Mucosa of descending colon (tissue), 3 donors: ENCODE measurements around the gene OCA2. TPM values are rescaled to one million over a fixed set of nuclear protein-coding genes. Genes with fewer than 3 reads are reported as not detected.

Experiments used
- ATAC-seq: fragments of 200-7000 bp; cut with Tn5 transposase; one replicate; pipeline ENCODE4 v1.9.1; 2020; ENCODE audit warnings: mild to moderate bottlenecking, moderate library complexity
- DNase-seq, 3 donors: peaks; one replicate each; pipeline ENCODE4 v3.0.0-alpha.2; 2020
- H3K36me3 ChIP-seq: fragments of 200-600 bp; one replicate; pipeline ENCODE4 v1.8.0; 2021; ENCODE audit warnings: low read depth, mild to moderate bottlenecking
- H3K4me1 ChIP-seq: fragments of 200-600 bp; one replicate; pipeline ENCODE4 v1.8.0; 2021; ENCODE audit warnings: low read depth, mild to moderate bottlenecking
- H3K4me3 ChIP-seq: fragments of 200-600 bp; one replicate; pipeline ENCODE4 v1.8.0; 2021; ENCODE audit warnings: mild to moderate bottlenecking
- H3K9me3 ChIP-seq: fragments of 200-600 bp; one replicate; pipeline ENCODE4 v1.8.0; 2021; ENCODE audit warnings: mild to moderate bottlenecking
- intact Hi-C, 2 donors: fragments of 100-400 bp; cut with DNase I in 1 of 2; cut with micrococcal nuclease in 1 of 2; formaldehyde crosslinking; loops; one replicate each; pipeline versions ENCODE4 v1.11.0 to v1.11.1; 2022; cut with DNase I, micrococcal nuclease
- total RNA-seq, 3 donors: library from RNA; stranded (reverse); fragmentation: NEBNext Ultra II Directional in 2 of 3; extraction: Animal tissue kit (Norgen Biotek cat#: 25700) in 2 of 3; gene quantifications; one replicate each; pipeline versions ENCODE4 v1.2.1 to v1.2.4, GENCODE V29; 2021 to 2023
- TF ChIP-seq, protein P1 (sequence below): fragments of 200-600 bp; IDR thresholded peaks from one replicate; pipeline ENCODE4 v1.8.0; 2022; ENCODE audit warnings: antibody characterized with exemption, mild to moderate bottlenecking
- donor health status: DM: no; HTN: no; CAD: no; lungs with moderate emphysema.
- donor health status: DM: no; HTN: no; CAD: no.
- donor health status: DM: no; HTN: yes; CAD: no.

Gene OCA2
- total RNA-seq, 3 donors from 2014 or later = 0.22 to 0.32 TPM; not detected in 1

GRCh38 chr15:28003302-28004037 is 95.6 kb downstream of the OCA2 start:
- ATAC-seq = no peak
- intact Hi-C loops = no loop called here

GRCh38 chr15:28002867-28003266 is 96.2 kb downstream of the OCA2 start:
- Histone ChIP-seq H3K4me1 (no peaks in the 10 kb centered on the region), H3K4me3 (no peak overlapping the region), H3K9me3 (no peaks in the 10 kb centered on the region), H3K36me3 (no peaks in the 10 kb centered on the region)
- intact Hi-C loops = no loop called here
- no peak for DNase-seq
- no peak for ATAC-seq
- TF ChIP-seq, protein P1, sequence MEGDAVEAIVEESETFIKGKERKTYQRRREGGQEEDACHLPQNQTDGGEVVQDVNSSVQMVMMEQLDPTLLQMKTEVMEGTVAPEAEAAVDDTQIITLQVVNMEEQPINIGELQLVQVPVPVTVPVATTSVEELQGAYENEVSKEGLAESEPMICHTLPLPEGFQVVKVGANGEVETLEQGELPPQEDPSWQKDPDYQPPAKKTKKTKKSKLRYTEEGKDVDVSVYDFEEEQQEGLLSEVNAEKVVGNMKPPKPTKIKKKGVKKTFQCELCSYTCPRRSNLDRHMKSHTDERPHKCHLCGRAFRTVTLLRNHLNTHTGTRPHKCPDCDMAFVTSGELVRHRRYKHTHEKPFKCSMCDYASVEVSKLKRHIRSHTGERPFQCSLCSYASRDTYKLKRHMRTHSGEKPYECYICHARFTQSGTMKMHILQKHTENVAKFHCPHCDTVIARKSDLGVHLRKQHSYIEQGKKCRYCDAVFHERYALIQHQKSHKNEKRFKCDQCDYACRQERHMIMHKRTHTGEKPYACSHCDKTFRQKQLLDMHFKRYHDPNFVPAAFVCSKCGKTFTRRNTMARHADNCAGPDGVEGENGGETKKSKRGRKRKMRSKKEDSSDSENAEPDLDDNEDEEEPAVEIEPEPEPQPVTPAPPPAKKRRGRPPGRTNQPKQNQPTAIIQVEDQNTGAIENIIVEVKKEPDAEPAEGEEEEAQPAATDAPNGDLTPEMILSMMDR = no peak

More at GRCh38 chr15:28003302-28004037, 95.6 kb downstream of the OCA2 start:
- no peak for DNase-seq
- Histone ChIP-seq H3K4me3 (no peak overlapping the region), H3K4me1 (no peaks in the 10 kb centered on the region), H3K36me3 (no peaks in the 10 kb centered on the region), H3K9me3 (no peaks in the 10 kb centered on the region)
- TF ChIP-seq, protein P1 = no peak

DNA sequence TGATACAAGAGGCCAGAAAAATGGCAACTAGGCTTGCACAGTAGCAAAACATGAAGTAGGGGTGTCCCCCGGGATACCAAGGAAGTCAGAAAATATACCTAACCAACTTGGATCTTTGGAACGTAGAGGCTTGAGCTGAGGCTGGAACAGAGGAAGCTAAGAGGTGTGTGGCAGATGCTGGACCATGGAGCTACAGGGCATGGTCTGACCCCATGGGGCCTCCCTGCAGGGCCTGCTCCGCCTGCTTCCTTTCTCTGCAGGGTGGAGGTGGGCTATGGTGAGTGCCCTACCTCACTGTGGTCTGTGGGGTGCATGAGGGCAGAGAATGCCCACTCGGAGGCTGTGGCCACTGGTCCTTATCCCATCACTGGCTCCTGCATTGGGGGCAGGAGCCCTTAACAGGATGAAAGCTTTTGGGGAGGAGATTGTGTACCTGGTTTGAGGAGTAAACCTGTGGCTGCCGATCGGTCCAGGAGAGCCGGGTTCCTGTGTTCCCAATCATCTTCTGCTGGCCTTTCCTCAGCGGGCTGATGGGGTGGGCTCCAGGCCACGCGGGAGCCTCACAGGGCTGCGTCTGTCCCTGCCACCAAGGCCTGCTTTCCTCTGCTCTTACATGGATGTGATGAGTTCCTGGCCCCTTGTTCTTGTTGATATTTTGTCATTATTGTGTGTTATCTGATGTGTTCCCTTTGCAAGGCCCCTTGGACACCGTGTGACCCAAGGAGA is 96.8 kb downstream of the OCA2 start:
- ATAC-seq (no peak), DNase-seq (no peak)
- TF ChIP-seq, protein P1 = no peak
- Histone ChIP-seq H3K4me3 (no peak overlapping the region), H3K9me3 (no peaks in the 10 kb centered on the region), H3K36me3 (no peaks in the 10 kb centered on the region), H3K4me1 (no peaks in the 10 kb centered on the region)
- intact Hi-C loops = no loop called here

DNA sequence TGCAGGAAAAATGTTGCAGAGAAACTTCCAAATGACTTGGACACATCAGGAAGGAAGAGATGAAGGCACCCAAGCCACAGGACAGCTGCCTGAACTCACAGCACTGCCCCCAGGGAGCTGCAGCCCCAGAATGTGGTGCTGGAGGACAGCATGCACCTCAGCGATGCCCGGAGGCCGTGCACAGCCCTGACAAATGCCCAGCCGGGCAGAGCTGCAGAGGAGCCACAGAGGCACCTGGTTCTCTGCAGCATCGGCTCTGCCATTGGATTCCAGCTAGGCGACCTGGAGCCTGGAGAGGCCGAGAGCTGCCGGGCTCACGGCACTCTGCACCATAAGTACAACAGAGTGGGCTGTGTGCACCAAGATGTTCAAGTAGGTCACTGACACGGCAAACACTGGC is 97.5 kb downstream of the OCA2 start:
- DNase-seq (no peak), ATAC-seq (no peak)
- Histone ChIP-seq H3K9me3 (no peaks in the 10 kb centered on the region), H3K4me1 (no peaks in the 10 kb centered on the region), H3K4me3 (no peak overlapping the region), H3K36me3 (no peaks in the 10 kb centered on the region)
- TF ChIP-seq, protein P1 = no peak
- intact Hi-C loops = no loop called here

DNA sequence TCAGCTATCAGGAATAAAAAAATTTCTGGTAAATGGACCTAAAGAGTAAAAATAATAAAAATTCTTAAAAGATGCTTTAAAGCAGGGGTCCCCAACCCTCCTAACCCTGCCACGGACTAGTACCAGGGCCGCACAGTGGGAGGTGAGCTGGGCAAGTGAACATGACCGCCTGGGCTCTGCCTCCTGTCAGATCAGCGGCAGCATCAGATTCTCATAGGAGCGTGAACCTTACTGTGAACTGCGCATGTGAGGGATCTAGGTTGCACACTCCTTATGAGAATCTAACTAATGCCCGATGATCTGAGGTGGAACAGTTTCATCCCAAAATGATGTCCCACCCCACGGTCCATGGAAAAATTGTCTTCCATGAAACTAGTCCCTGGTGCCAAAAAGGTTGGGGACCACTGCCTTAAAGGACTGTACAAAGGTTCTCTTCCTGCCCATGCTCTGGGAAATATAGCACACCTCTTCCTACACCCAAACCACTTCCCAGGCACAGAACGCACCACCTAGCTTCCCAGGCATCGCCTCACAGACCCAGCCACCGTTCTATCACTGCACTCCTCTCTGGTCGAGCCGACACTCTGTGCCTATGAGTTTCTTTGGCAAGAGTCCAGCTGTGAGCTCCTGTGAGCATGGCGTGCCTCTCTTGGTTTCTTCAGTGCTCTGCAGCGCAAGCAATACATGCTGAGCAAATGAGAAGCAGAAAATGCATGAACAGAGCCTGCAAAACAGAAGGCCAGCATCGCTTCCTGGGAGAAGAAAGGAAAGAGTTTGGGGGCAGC is 104.9 kb downstream of the OCA2 start:
- H3K9me3 ChIP-seq = no peaks in the 10 kb centered on the region
- TF ChIP-seq, protein P1 = no peak
- H3K4me3 ChIP-seq = no peak overlapping the region
- ATAC-seq = no peak
- intact Hi-C loops = no loop called here
- H3K36me3 ChIP-seq = no peaks in the 10 kb centered on the region
- DNase-seq = no peak
- H3K4me1 ChIP-seq = no peaks in the 10 kb centered on the region
